Tibial nerve (tissue), 4 donors: ENCODE measurements around the gene HSCB. TPM values are rescaled to one million over a fixed set of nuclear protein-coding genes. Genes with fewer than 3 reads are reported as not detected.
"Not testable (repeated sequence)": the region's sequence is repeated elsewhere in the genome, so short reads cannot be mapped to it uniquely, and the experiment has no call there.

Experiments used
- DNase-seq, 2 donors: peaks; one replicate each; pipeline ENCODE4 v3.0.0-alpha.2; 2019; ENCODE audit warnings: low spot score in 2 of 2
- H3K27ac ChIP-seq, 4 donors: fragments of 200-600 bp; sonication (generic) in 3 of 4; one replicate each; pipeline ENCODE4 v1.5.1; 2017 to 2019; ENCODE audit warnings: mild to moderate bottlenecking in 1 of 4
- H3K27me3 ChIP-seq, 2 donors: fragments of 200-600 bp; sonication (generic) in 1 of 2; one replicate each; pipeline versions ENCODE4 v1.5.1 to v1.6.0; 2017 to 2019
- H3K36me3 ChIP-seq, 3 donors: fragments of 200-600 bp; sonication (generic); one replicate each; pipeline ENCODE4 v1.5.1; 2018 to 2019
- H3K4me1 ChIP-seq, 4 donors: fragments of 200-600 bp; sonication (generic) in 3 of 4; one replicate each; pipeline ENCODE4 v1.5.1; 2017 to 2019
- H3K4me3 ChIP-seq, 4 donors: fragments of 200-600 bp; sonication (generic) in 3 of 4; one replicate each; pipeline ENCODE4 v1.5.1; 2017 to 2019; ENCODE audit warnings: mild to moderate bottlenecking in 1 of 4, moderate library complexity in 1 of 4
- H3K9me3 ChIP-seq, 4 donors: fragments of 200-600 bp; sonication (generic) in 3 of 4; one replicate each; pipeline ENCODE4 v1.5.1; 2017 to 2019
- CTCF ChIP-seq, 5 experiments: fragments of 200-600 bp in 3 of 5; fragments of 450-650 bp in 2 of 5; sonication (generic) in 3 of 5; IDR thresholded peaks; one replicate each; pipeline ENCODE4 v1.5.1; 2016 to 2019; ENCODE audit warnings: antibody characterized with exemption in 5 of 5, mild to moderate bottlenecking in 3 of 5, moderate library complexity in 2 of 5
- EP300 ChIP-seq, 2 donors: sonication (generic); formaldehyde crosslinking; IDR thresholded peaks; one replicate each; pipeline ENCODE4 v1.6.1; 2017; ENCODE audit warnings: antibody characterized with exemption in 2 of 2, mild to moderate bottlenecking in 1 of 2
- POLR2A ChIP-seq, 2 donors: fragments of 450-650 bp; IDR thresholded peaks; one replicate each; pipeline ENCODE4 v1.6.1; 2017; ENCODE audit warnings: antibody characterized with exemption in 2 of 2, mild to moderate bottlenecking in 2 of 2, moderate library complexity in 2 of 2
- WGBS, 2 donors: methylation state at CpG; one replicate each; pipeline ENCODE4 v1.1.5; 2018; 5-methylcytosine and 5-hydroxymethylcytosine counted together
- total RNA-seq, 4 donors: library from RNA; depleted of rRNA; stranded (reverse); fragments of >200 nt; gene quantifications; one replicate each; pipeline ENCODE4 v1.1.0, GENCODE V29; 2016

Gene HSCB
- total RNA-seq, 4 donors from 2014 or later = 20.0 to 38.7 (median 27.0) TPM

DNA sequence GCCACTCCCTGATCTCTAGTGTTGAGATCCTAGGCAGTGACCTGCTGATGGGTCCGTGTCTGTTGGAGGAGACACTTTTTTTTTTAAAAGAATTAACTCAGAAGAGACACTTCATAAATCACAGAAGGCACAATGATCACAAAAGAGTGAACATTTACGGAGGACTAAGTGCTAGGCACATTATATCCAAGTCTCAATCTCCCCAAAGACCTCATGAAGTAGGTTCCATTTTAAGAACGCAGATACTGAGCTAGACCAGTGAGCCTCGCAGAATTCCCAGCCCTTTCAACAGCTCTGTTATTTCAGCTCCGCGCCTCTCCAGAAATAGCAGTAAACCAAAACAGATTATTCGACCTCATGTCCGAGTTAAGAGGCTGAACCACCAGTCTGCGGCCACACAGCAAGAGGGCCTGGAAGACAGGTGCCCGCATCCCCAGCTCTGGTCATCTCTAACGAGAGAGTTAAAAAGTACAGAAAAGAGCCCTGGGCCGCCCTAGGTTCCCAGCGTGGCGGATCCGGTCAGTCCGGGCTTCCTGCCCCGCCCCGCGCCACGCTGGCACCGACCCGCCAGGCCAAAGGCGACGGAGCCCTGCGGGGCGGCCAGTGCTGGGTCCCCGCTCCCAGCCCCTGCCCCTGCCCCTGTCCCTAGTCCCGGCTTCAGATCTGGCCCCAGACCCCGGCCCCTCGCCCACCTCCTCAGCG lies 57.9 kb downstream of the HSCB start:
- no peak for TF ChIP-seq EP300 (IDR thresholded peaks at IDR 0.05)
- no peak for TF ChIP-seq CTCF (IDR thresholded peaks at IDR 0.05)
- no peak for TF ChIP-seq POLR2A (IDR thresholded peaks at IDR 0.05)
- WGBS, 2 donors = 0% methylated on average over 11 to 13 of the region's 31 CpGs

GRCh38 chr22:28800308-28801041 lies 58.6 kb downstream of the HSCB start, which contains the start of gene XBP1:
Gene XBP1 (minus strand): TSS chr22:28800569.
- Histone ChIP-seq H3K27ac (peak within 1 kb of the TSS; percentile 98 to 100 (median 100)), H3K27me3 (no peaks in the 10 kb centered on the region), H3K36me3 (peaks cover 0 to 23% (median 17%) of the 10 kb centered on the region in 3 donors), H3K4me3 (peak within 1 kb of the TSS; percentile 76 to 99 (median 88)), H3K4me1 (peaks cover 0 to 64% (median 30%) of the 10 kb centered on the region in 4 donors), H3K9me3 (no peaks in the 10 kb centered on the region)
- 0 to 1% methylated on average over 37 to 43 of the region's 78 CpGs for WGBS, 2 donors
- peak; percentile 90 to 91 for DNase-seq
- peak in 1 of 2 donors; percentile 94 for TF ChIP-seq EP300 (IDR thresholded peaks at IDR 0.05)
- TF ChIP-seq CTCF (IDR thresholded peaks at IDR 0.05) = peak in 2 of 5 experiments; percentile 41 to 56
- TF ChIP-seq POLR2A (IDR thresholded peaks at IDR 0.05) = peak; percentile 99 to 100

More for the DNA sequence above, 57.9 kb downstream of the HSCB start:
- Histone ChIP-seq H3K4me1 (peaks cover 0 to 71% (median 30%) of the 10 kb centered on the region in 4 donors), H3K36me3 (peaks cover 0 to 30% (median 22%) of the 10 kb centered on the region in 3 donors), H3K27ac (peak overlapping the region; percentile 98 to 100 (median 100)), H3K9me3 (no peaks in the 10 kb centered on the region), H3K27me3 (no peaks in the 10 kb centered on the region), H3K4me3 (peak overlapping the region; percentile 76 to 99 (median 88))
- DNase-seq = peak; percentile 40 to 55

DNA sequence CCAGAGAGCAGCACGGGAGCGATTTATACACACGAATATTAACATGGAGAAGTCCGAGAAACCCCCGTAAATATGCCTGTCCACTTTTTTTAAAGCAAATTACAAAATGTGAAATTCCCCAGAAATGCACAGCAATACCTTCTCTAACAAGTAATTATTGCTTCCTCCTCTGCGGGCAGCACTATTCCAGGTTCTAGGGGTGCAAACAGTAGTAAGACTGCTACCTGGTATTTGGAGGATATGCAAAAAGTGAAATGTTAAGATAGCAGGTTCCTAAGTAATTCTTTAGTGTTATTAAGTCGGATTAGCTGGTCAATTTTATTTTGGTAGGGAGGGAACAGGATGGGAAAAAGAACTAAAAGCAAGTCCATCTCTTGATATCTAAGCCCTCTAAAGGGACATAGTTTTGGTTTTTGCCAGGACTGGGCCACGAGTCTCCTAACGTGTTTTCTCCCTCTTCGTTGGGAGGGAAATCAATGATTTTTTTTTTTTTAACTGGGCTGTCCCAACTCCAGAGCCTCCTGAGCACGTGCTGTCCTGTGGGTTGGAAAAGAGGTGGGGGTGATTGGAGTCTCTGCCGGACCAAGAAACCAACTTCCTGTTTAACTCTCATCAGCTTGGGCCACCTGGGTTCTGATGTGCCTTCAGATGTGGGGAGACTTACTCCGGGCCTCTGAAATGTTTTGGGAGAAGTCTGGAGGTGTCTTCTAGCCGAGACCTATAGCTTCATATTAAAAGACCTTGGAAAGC lies 60.2 kb downstream of the HSCB start:
- Histone ChIP-seq H3K27me3 (no peaks in the 10 kb centered on the region), H3K36me3 (peaks cover 0 to 8% (median 5%) of the 10 kb centered on the region in 3 donors), H3K27ac (peak overlapping the region in 3 of 4 donors; percentile 43 to 100 (median 98)), H3K4me3 (peak overlapping the region in 3 of 4 donors; percentile 52 to 99 (median 76)), H3K4me1 (peaks cover 0 to 49% (median 28%) of the 10 kb centered on the region in 4 donors), H3K9me3 (no peaks in the 10 kb centered on the region)
- DNase-seq = peak in 1 of 2 donors; percentile 27
- WGBS, 2 donors = 47 to 54% methylated on average over 14 of the region's 14 CpGs
- TF ChIP-seq EP300 (IDR thresholded peaks at IDR 0.05) = no peak
- no peak for TF ChIP-seq CTCF (IDR thresholded peaks at IDR 0.05)
- no peak for TF ChIP-seq POLR2A (IDR thresholded peaks at IDR 0.05)

GRCh38 chr22:28802595-28803123 lies 60.8 kb downstream of the HSCB start:
- Histone ChIP-seq H3K4me3 (peak overlapping the region in 1 of 4 donors; percentile 99), H3K9me3 (no peaks in the 10 kb centered on the region), H3K27me3 (no peaks in the 10 kb centered on the region), H3K4me1 (peaks cover 0 to 42% (median 25%) of the 10 kb centered on the region in 4 donors), H3K27ac (peak overlapping the region in 2 of 4 donors; percentile 98 to 100), H3K36me3 (peaks cover 0 to 2% (median 0%) of the 10 kb centered on the region in 3 donors)
- no peak for DNase-seq
- 75 to 79% methylated on average over 7 of the region's 7 CpGs for WGBS, 2 donors
- TF ChIP-seq POLR2A (IDR thresholded peaks at IDR 0.05) (no peak), CTCF (IDR thresholded peaks at IDR 0.05) (no peak)

- WGBS, 2 donors = 87 to 91% methylated on average over 5 of the region's 5 CpGs
- Histone ChIP-seq H3K4me1 (peaks cover 0 to 25% (median 15%) of the 10 kb centered on the region in 4 donors), H3K36me3 (peaks cover 0 to 20% (median 0%) of the 10 kb centered on the region in 3 donors)
- not testable (repeated sequence) for H3K27ac ChIP-seq, H3K9me3 ChIP-seq, DNase-seq, H3K27me3 ChIP-seq, H3K4me3 ChIP-seq
Measured at GRCh38 chr22:28805426-28805825, 63.6 kb downstream of the HSCB start.
